CD4-positive, alpha-beta T cell (primary cell): ENCODE data around the gene DECR2. TPM values are rescaled to one million over a fixed set of nuclear protein-coding genes. Genes with fewer than 3 reads are reported as not detected.
"Not testable (repeated sequence)": the region's sequence is repeated elsewhere in the genome, so short reads cannot be mapped to it uniquely, and the experiment has no call there.

Experiments used
- ATAC-seq: fragments of 200-7000 bp; cut with Tn5 transposase; one replicate; pipeline ENCODE4 v1.10.0; 2022; ENCODE audit warnings: mild to moderate bottlenecking; ENCODE audit not compliant: poor library complexity
- CTCF ChIA-PET: fragments of 350-600 bp; sonication (Branson Sonifier 250); formaldehyde crosslinking; loops from one replicate; lab custom pipeline; 2021; ENCODE audit warnings: antibody characterized with exemption, inconsistent platforms; lab: Charles Lee
- POLR2A ChIA-PET: fragments of 350-600 bp; sonication (Branson Sonifier 250); formaldehyde crosslinking; loops from one replicate; lab custom pipeline; 2021; ENCODE audit warnings: antibody characterized with exemption, inconsistent platforms; lab: Charles Lee
- DNase-seq, 14 experiments: peaks; one replicate each; pipeline ENCODE4 v3.0.0-alpha.2; 2013 to 2020; ENCODE audit warnings: mixed read lengths in 2 of 14
- H3K27ac ChIP-seq, 2 donors: one replicate each; pipeline versions ENCODE4 v1.5.1 to v1.7.0; 2013; ENCODE audit warnings: low read length in 2 of 2, low read depth in 1 of 2, mild to moderate bottlenecking in 1 of 2
- H3K27me3 ChIP-seq, 2 experiments: 1 replicate in 1 of 2; 2 replicates in 1 of 2; pipeline versions ENCODE4 v1.6.1 to v1.7.0; 2013; ENCODE audit warnings: low read length in 2 of 2, control low read depth in 1 of 2, mild to moderate bottlenecking in 1 of 2, moderate library complexity in 1 of 2; ENCODE audit not compliant: insufficient read depth in 2 of 2, control insufficient read depth in 1 of 2
- H3K36me3 ChIP-seq: one replicate; pipeline ENCODE4 v1.6.1; 2013; ENCODE audit warnings: low read length, control low read depth; ENCODE audit not compliant: insufficient read depth
- H3K4me1 ChIP-seq: one replicate; pipeline ENCODE4 v1.6.1; 2013; ENCODE audit warnings: low read length, control low read depth; ENCODE audit not compliant: insufficient read depth
- H3K4me3 ChIP-seq: one replicate; pipeline ENCODE4 v1.5.1; 2013; ENCODE audit warnings: mild to moderate bottlenecking, low read length, moderate library complexity
- H3K9me3 ChIP-seq, 2 experiments: 1 replicate in 1 of 2; 2 replicates in 1 of 2; pipeline versions ENCODE4 v1.6.1 to v1.7.0; 2013; ENCODE audit warnings: low read length in 2 of 2, mild to moderate bottlenecking in 2 of 2, control low read depth in 1 of 2, moderate library complexity in 1 of 2; ENCODE audit not compliant: control insufficient read depth in 1 of 2, insufficient read depth in 1 of 2
- H3K27ac Mint-ChIP-seq: one replicate; pipeline ENCODE4 v1.8.0; 2020; ENCODE audit warnings: mixed read lengths
- H3K27me3 Mint-ChIP-seq: one replicate; pipeline ENCODE4 v1.8.0; 2021; ENCODE audit warnings: mixed read lengths
- H3K36me3 Mint-ChIP-seq: one replicate; pipeline ENCODE4 v1.8.0; 2021; ENCODE audit warnings: low read depth, mixed read lengths
- H3K4me1 Mint-ChIP-seq: one replicate; pipeline ENCODE4 v1.8.0; 2021; ENCODE audit warnings: low read depth, mixed read lengths
- H3K4me3 Mint-ChIP-seq: one replicate; pipeline ENCODE4 v1.8.0; 2020; ENCODE audit warnings: mild to moderate bottlenecking, mixed read lengths
- H3K9me3 Mint-ChIP-seq: one replicate; pipeline ENCODE4 v1.8.0; 2020; ENCODE audit warnings: mixed read lengths
- CTCF ChIP-seq: fragments of 200-600 bp; IDR thresholded peaks from one replicate; pipeline ENCODE4 v1.8.0; 2022; ENCODE audit warnings: antibody characterized with exemption, mild to moderate bottlenecking
- intact Hi-C, 2 experiments: fragments of 100-400 bp; cut with DNase I in 1 of 2; cut with micrococcal nuclease in 1 of 2; formaldehyde crosslinking; loops; one replicate each; pipeline versions ENCODE4 v1.15.1 to v1.9.0; 2023 to 2025; cut with DNase I, micrococcal nuclease
- total RNA-seq, 174 experiments: library from RNA in 2 of 174; stranded (reverse) in 2 of 174; gene quantifications; one replicate each; pipeline ENCODE4 v1.2.3 and lab custom pipeline; 2021 to 2026

The DECR2 gene
- total RNA-seq, 2 experiments from 2014 or later = 5.7 to 7.0 TPM

DNA sequence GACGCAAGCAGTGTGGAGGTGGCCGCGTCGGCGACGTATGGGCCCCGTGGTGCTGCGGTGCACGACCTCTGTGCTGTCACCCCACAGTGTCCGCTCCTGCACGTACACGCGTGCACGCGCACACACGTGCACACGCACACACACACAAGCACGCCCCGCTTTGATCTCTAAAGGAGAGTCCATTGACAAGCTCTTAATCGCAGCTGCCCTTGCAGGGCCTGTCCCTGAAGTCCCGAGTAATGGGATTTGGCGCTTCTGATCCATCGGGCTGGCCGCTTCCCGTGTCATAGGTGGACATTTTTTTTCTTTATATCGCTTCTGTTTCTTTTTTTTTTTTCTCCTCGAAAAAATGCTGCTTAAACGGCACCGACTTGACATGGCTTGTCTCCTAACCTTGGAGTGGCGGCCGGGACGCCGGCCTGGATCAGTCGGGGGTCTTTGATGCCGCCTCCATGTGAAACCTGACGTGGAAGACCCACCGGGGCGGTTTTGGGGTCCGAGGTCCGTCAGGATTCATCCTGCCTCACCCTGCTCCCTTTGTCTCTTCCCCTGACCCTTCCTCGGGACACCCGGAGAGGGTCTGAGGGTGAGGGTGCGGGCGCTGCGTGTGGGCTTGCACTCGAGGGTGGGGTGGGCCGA is 40.9 kb upstream of the DECR2 start:
- POLR2A ChIA-PET = interaction anchor here (0.8 kb wide), 1 partner anchor 126 kb away, joined by 3 read pairs; no protein-coding TSS in a partner anchor
- no peaks in the 10 kb centered on the region for H3K9me3 ChIP-seq
- H3K4me3 Mint-ChIP-seq = no peak overlapping the region

GRCh38 chr16:361341-361871 is 40.3 kb upstream of the DECR2 start:
- Histone ChIP-seq H3K27ac (no peak overlapping the region), H3K36me3 (peaks cover 1% of the 10 kb centered on the region), H3K4me3 (no peak overlapping the region), H3K4me1 (peaks cover 29% of the 10 kb centered on the region), H3K9me3 (no peaks in the 10 kb centered on the region), H3K27me3 (no peaks in the 10 kb centered on the region)
- POLR2A ChIA-PET = interaction anchor here (0.8 kb wide), 1 partner anchor 126 kb away, joined by 3 read pairs; no protein-coding TSS in a partner anchor
- no peak for DNase-seq
- H3K9me3 Mint-ChIP-seq = no peaks in the 10 kb centered on the region
- peaks cover 6% of the 10 kb centered on the region for H3K4me1 Mint-ChIP-seq
- no peak overlapping the region for H3K27ac Mint-ChIP-seq
- no peak for ATAC-seq
- intact Hi-C loops = no loop called here
- H3K36me3 Mint-ChIP-seq = no peaks in the 10 kb centered on the region
- H3K27me3 Mint-ChIP-seq = no peaks in the 10 kb centered on the region
- H3K4me3 Mint-ChIP-seq = no peak overlapping the region
- TF ChIP-seq CTCF = no peak
- CTCF ChIA-PET = interaction anchor here (0.7 to 2.5 kb wide), 8 partner anchors 11 to 295 kb away, joined by 3 to 19 read pairs (median 4); partner anchors contain the start of gene FAM234A

More for the DNA sequence above, 40.9 kb upstream of the DECR2 start:
- H3K4me1 ChIP-seq = peaks cover 35% of the 10 kb centered on the region
- DNase-seq (no peak), ATAC-seq (no peak)
- no peak overlapping the region for H3K4me3 ChIP-seq
- no peaks in the 10 kb centered on the region for H3K36me3 ChIP-seq
- H3K27me3 ChIP-seq = no peaks in the 10 kb centered on the region
- Mint-ChIP-seq H3K36me3 (no peaks in the 10 kb centered on the region), H3K27me3 (no peaks in the 10 kb centered on the region), H3K4me1 (peaks cover 6% of the 10 kb centered on the region), H3K27ac (no peak overlapping the region), H3K9me3 (no peaks in the 10 kb centered on the region)
- H3K27ac ChIP-seq = no peak overlapping the region
- no peak for TF ChIP-seq CTCF
- intact Hi-C loops = no loop called here
- CTCF ChIA-PET = interaction anchor here (1.4 to 2.5 kb wide), 4 partner anchors 10 to 295 kb away, joined by 4 to 19 read pairs (median 8); partner anchors contain the start of gene FAM234A

- H3K27me3 ChIP-seq = no peaks in the 10 kb centered on the region
- Mint-ChIP-seq H3K27me3 (no peaks in the 10 kb centered on the region), H3K27ac (peak overlapping the region; percentile 50), H3K4me1 (peaks cover 6% of the 10 kb centered on the region), H3K4me3 (peak overlapping the region; percentile 46), H3K9me3 (no peaks in the 10 kb centered on the region), H3K36me3 (peaks cover 5% of the 10 kb centered on the region)
- intact Hi-C loops = loop anchor here (1.0 kb wide), 3 partner anchors 244 to 255 kb away; no protein-coding TSS in a partner anchor
- peak; percentile 63 to 88 (median 71) for DNase-seq
- peaks cover 22% of the 10 kb centered on the region for H3K4me1 ChIP-seq
- H3K36me3 ChIP-seq = peaks cover 8% of the 10 kb centered on the region
- no peaks in the 10 kb centered on the region for H3K9me3 ChIP-seq
- POLR2A ChIA-PET = interaction anchor here (0.5 to 1.3 kb wide), 6 partner anchors 8 to 245 kb away, joined by 3 to 4 read pairs (median 4); partner anchors contain the start of genes DECR2 and MRPL28
- H3K4me3 ChIP-seq = no peak overlapping the region
- peak; percentile 72 for TF ChIP-seq CTCF
- peak; percentile 99 for ATAC-seq
- no peak overlapping the region for H3K27ac ChIP-seq
- CTCF ChIA-PET = interaction anchor here (0.6 to 2.5 kb wide), 14 partner anchors 9 to 296 kb away, joined by 3 to 19 read pairs (median 4); partner anchors contain the start of genes FAM234A, LUC7L and MRPL28
Measured at GRCh38 chr16:361872-362701, 39.6 kb upstream of the DECR2 start.

- not testable (repeated sequence) for H3K4me1 Mint-ChIP-seq, H3K27ac ChIP-seq, H3K9me3 ChIP-seq, H3K27me3 Mint-ChIP-seq, H3K27me3 ChIP-seq, H3K36me3 Mint-ChIP-seq, H3K27ac Mint-ChIP-seq, H3K9me3 Mint-ChIP-seq, ATAC-seq, H3K4me3 ChIP-seq, DNase-seq, H3K4me3 Mint-ChIP-seq
- H3K36me3 ChIP-seq = peaks cover 14% of the 10 kb centered on the region
- ChIA-PET CTCF (interaction anchor here (0.6 to 2.5 kb wide), 12 partner anchors 8 to 297 kb away, joined by 3 to 19 read pairs (median 4); partner anchors contain the start of genes FAM234A, LUC7L and MRPL28), POLR2A (interaction anchor here (0.5 to 1.3 kb wide), 5 partner anchors 8 to 246 kb away, joined by 3 to 4 read pairs (median 4); partner anchors contain the start of genes DECR2 and MRPL28)
- peaks cover 21% of the 10 kb centered on the region for H3K4me1 ChIP-seq
- intact Hi-C loops = loop anchor here (1.0 kb wide), 3 partner anchors 244 to 255 kb away; no protein-coding TSS in a partner anchor
Measured at GRCh38 chr16:362702-362999, 39.0 kb upstream of the DECR2 start.
